Large intestine (tissue), 3 donors: Measurements from ENCODE around the gene LIMCH1. TPM values are rescaled to one million over a fixed set of nuclear protein-coding genes. Genes with fewer than 3 reads are reported as not detected.

Source experiments
- DNase-seq, 2 donors: peaks; one replicate each; pipeline versions ENCODE4 v3.0.0 to v3.0.0-alpha.2; 2013
- H3K27ac ChIP-seq: one replicate; pipeline ENCODE4 v1.5.1; 2013; ENCODE audit warnings: low read length
- H3K27me3 ChIP-seq: 2 replicates; pipeline ENCODE4 v1.6.1; 2013; ENCODE audit warnings: low read length; ENCODE audit not compliant: control insufficient read depth, insufficient read depth
- H3K36me3 ChIP-seq: 2 replicates; pipeline ENCODE4 v1.6.1; 2013; ENCODE audit warnings: low read length; ENCODE audit not compliant: control insufficient read depth, insufficient read depth
- H3K4me1 ChIP-seq: one replicate; pipeline ENCODE4 v1.6.1; 2013; ENCODE audit warnings: low read length; ENCODE audit not compliant: control insufficient read depth, insufficient read depth
- H3K4me3 ChIP-seq: one replicate; pipeline ENCODE4 v1.5.1; 2013; ENCODE audit warnings: low read length
- H3K9me3 ChIP-seq: one replicate; pipeline ENCODE4 v1.6.1; 2013; ENCODE audit warnings: mild to moderate bottlenecking, low read depth, low read length, moderate library complexity; ENCODE audit not compliant: control insufficient read depth
- WGBS: methylation state at CpG from one replicate; pipeline ENCODE4 v1.1.5; 2013; ENCODE audit warnings: low lambda C conversion rate; ENCODE audit not compliant: insufficient coverage; 5-methylcytosine and 5-hydroxymethylcytosine counted together
- polyA plus RNA-seq: library from polyadenylated mRNA; unstranded; fragments of 120-200 nt; gene quantifications from one replicate; pipeline ENCODE4 v1.2.1, GENCODE V29; 2013

Gene LIMCH1
- polyA plus RNA-seq, 1 donor = 18.6 TPM

GRCh38 chr4:41509451-41509866 lies 28.5 kb upstream of the LIMCH1 start:
- Histone ChIP-seq H3K9me3 (no peaks in the 10 kb centered on the region), H3K4me3 (no peak overlapping the region), H3K36me3 (no peaks in the 10 kb centered on the region), H3K27me3 (no peaks in the 10 kb centered on the region), H3K27ac (no peak overlapping the region), H3K4me1 (no peaks in the 10 kb centered on the region)
- WGBS = no CpG with 5 or more reads among the region's 2 CpGs
- DNase-seq = no peak

DNA sequence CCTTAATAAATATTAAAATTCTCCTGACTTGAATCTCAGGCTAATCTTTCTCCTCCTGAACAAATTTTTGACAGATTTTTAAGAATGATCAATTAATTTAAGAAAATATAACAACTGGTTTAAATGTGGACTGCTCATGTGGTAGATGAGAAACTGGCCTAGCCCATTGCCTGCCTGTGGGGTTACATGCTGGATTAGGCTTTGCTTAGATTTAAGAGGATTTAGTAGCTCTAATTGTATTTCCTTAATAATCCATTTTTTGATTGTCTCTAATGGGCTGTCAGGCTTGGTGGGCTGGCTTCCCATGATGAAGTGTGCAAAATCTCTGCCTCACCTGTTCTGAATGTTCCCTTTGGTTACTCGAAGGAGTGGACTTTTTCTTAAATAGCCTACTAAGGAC lies 27.8 kb upstream of the LIMCH1 start:
- Histone ChIP-seq H3K9me3 (no peaks in the 10 kb centered on the region), H3K4me3 (no peak overlapping the region), H3K4me1 (no peaks in the 10 kb centered on the region), H3K36me3 (no peaks in the 10 kb centered on the region), H3K27ac (no peak overlapping the region), H3K27me3 (no peaks in the 10 kb centered on the region)
- no CpG with 5 or more reads among the region's 1 CpG for WGBS
- no peak for DNase-seq

DNA sequence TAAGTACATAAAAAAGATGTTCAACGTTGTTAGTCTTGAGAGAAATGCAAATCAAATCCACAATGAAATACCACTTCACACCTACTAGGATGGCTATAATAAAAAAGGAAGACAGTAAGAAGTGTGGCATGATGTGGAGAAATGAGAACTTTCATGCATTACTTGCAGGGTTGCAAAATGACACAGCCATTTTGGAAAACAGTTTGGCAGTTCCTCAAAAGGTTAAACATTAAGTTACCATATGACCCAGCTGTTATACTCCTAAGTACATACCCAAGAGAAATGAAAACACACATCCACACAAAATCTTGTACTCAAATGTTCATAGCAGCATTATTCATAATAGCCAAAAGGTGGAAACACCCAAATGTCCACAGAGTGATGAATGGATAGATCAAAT lies 25.8 kb upstream of the LIMCH1 start:
- no peaks in the 10 kb centered on the region for H3K36me3 ChIP-seq
- no peak overlapping the region for H3K4me3 ChIP-seq
- DNase-seq = no peak
- H3K4me1 ChIP-seq = no peaks in the 10 kb centered on the region
- H3K27me3 ChIP-seq = no peaks in the 10 kb centered on the region
- no peak overlapping the region for H3K27ac ChIP-seq
- 83% methylated on average over 1 of the region's 1 CpG for WGBS
- no peaks in the 10 kb centered on the region for H3K9me3 ChIP-seq

GRCh38 chr4:41512596-41512995 lies 25.4 kb upstream of the LIMCH1 start:
- Histone ChIP-seq H3K9me3 (no peaks in the 10 kb centered on the region), H3K27me3 (no peaks in the 10 kb centered on the region), H3K4me1 (no peaks in the 10 kb centered on the region), H3K36me3 (no peaks in the 10 kb centered on the region), H3K27ac (no peak overlapping the region), H3K4me3 (no peak overlapping the region)
- no peak for DNase-seq

- no peaks in the 10 kb centered on the region for H3K9me3 ChIP-seq
- H3K27me3 ChIP-seq = no peaks in the 10 kb centered on the region
- H3K4me1 ChIP-seq = no peaks in the 10 kb centered on the region
- H3K27ac ChIP-seq = no peak overlapping the region
- no peaks in the 10 kb centered on the region for H3K36me3 ChIP-seq
- WGBS = 100% methylated on average over 1 of the region's 1 CpG
- H3K4me3 ChIP-seq = no peak overlapping the region
- no peak for DNase-seq
These were observed 23.8 kb upstream of the LIMCH1 start for GRCh38 chr4:41514169-41514568.

- Histone ChIP-seq H3K36me3 (no peaks in the 10 kb centered on the region), H3K27me3 (no peaks in the 10 kb centered on the region), H3K9me3 (no peaks in the 10 kb centered on the region), H3K27ac (no peak overlapping the region), H3K4me1 (no peaks in the 10 kb centered on the region), H3K4me3 (no peak overlapping the region)
- WGBS = no CpG with 5 or more reads among the region's 14 CpGs
- no peak for DNase-seq
These were observed 23.0 kb upstream of the LIMCH1 start for GRCh38 chr4:41514766-41515481.

DNA sequence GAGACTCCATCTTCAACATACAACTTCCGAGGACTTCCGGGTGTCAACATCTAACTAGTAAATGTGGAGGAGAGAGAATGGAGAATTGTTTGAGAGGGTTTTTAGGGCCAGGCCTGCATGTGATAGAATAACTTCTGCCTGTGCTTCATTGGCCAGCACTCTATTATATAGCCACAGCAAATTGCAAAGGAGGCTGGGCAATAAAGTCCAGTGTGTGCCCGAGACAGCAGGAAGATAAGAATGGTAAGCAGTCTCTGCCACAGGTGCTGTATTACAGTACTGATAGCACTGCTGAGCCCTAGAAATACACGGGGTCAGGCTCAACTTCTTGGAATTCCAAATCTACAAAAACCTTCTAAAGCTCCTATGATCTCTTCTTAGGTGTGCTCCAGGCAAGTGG lies 20.8 kb upstream of the LIMCH1 start:
- H3K36me3 ChIP-seq = no peaks in the 10 kb centered on the region
- no peak for DNase-seq
- no peak overlapping the region for H3K4me3 ChIP-seq
- H3K9me3 ChIP-seq = no peaks in the 10 kb centered on the region
- no peaks in the 10 kb centered on the region for H3K27me3 ChIP-seq
- no CpG with 5 or more reads among the region's 4 CpGs for WGBS
- H3K27ac ChIP-seq = no peak overlapping the region
- H3K4me1 ChIP-seq = no peaks in the 10 kb centered on the region

DNA sequence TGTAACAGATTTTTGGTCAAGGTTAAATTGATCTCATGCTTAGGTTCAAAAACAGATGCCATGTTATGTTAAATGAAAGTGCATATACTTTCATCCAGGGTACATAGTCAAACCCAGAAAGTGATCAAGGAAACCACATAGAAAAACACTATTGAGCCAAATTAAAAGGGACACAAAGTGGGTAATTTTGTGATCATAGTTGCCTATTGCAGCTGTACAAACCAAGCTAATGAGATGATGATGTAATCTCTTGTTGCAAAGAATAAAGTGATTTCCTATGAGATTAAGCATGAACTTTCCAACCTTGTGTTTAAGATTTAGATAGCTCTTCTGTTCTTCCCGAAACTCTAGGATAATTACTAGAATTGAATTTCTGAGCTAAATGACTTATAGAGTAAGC lies 20.2 kb upstream of the LIMCH1 start:
- Histone ChIP-seq H3K4me3 (no peak overlapping the region), H3K27ac (no peak overlapping the region), H3K27me3 (no peaks in the 10 kb centered on the region), H3K9me3 (no peaks in the 10 kb centered on the region), H3K4me1 (no peaks in the 10 kb centered on the region), H3K36me3 (no peaks in the 10 kb centered on the region)
- DNase-seq = no peak
- WGBS = 83% methylated on average over 1 of the region's 1 CpG

GRCh38 chr4:41524425-41524824 lies 13.5 kb upstream of the LIMCH1 start:
- H3K36me3 ChIP-seq = no peaks in the 10 kb centered on the region
- no peaks in the 10 kb centered on the region for H3K27me3 ChIP-seq
- H3K4me1 ChIP-seq = no peaks in the 10 kb centered on the region
- no peak for DNase-seq
- H3K9me3 ChIP-seq = no peaks in the 10 kb centered on the region
- no peak overlapping the region for H3K27ac ChIP-seq
- no peak overlapping the region for H3K4me3 ChIP-seq
- 27% methylated on average over 3 of the region's 4 CpGs for WGBS

GRCh38 chr4:41525129-41525528 lies 12.8 kb upstream of the LIMCH1 start:
- no peaks in the 10 kb centered on the region for H3K9me3 ChIP-seq
- no peaks in the 10 kb centered on the region for H3K27me3 ChIP-seq
- H3K4me3 ChIP-seq = no peak overlapping the region
- no peaks in the 10 kb centered on the region for H3K4me1 ChIP-seq
- no peaks in the 10 kb centered on the region for H3K36me3 ChIP-seq
- DNase-seq = no peak
- 68% methylated on average over 7 of the region's 11 CpGs for WGBS
- H3K27ac ChIP-seq = no peak overlapping the region

DNA sequence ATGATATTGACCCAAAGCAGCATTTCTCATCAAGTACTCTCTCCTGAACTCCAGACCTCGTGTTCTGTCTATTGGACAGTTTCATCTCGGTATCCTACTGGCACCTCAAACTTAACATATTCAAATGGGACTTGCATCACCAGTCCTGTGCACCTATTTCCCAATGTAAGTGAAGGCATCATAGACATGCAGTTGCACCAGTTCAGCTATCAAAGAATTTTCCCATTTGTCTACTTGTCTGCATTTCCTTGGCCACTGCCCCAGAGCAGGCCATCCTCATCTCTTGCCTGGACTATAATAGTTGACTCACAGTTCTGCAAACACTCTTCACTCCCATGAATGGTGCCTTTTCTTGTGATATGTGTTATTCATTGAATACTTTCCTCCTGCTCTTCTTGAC lies 11.3 kb upstream of the LIMCH1 start:
- Histone ChIP-seq H3K4me1 (no peaks in the 10 kb centered on the region), H3K27ac (no peak overlapping the region), H3K36me3 (no peaks in the 10 kb centered on the region), H3K4me3 (no peak overlapping the region), H3K9me3 (no peaks in the 10 kb centered on the region), H3K27me3 (no peaks in the 10 kb centered on the region)
- DNase-seq = no peak
- WGBS = 92% methylated on average over 2 of the region's 2 CpGs
